Measurements from ENCODE around the gene SOX1. TPM values are rescaled to one million over a fixed set of nuclear protein-coding genes. Genes with fewer than 3 reads are reported as not detected.

Gene SOX1
- total and polyA plus RNA-seq, 10 of the 15 experiments (the other 5 are each of a cell fraction or from before 2014, with no cell fraction given), result not detected

DNA sequence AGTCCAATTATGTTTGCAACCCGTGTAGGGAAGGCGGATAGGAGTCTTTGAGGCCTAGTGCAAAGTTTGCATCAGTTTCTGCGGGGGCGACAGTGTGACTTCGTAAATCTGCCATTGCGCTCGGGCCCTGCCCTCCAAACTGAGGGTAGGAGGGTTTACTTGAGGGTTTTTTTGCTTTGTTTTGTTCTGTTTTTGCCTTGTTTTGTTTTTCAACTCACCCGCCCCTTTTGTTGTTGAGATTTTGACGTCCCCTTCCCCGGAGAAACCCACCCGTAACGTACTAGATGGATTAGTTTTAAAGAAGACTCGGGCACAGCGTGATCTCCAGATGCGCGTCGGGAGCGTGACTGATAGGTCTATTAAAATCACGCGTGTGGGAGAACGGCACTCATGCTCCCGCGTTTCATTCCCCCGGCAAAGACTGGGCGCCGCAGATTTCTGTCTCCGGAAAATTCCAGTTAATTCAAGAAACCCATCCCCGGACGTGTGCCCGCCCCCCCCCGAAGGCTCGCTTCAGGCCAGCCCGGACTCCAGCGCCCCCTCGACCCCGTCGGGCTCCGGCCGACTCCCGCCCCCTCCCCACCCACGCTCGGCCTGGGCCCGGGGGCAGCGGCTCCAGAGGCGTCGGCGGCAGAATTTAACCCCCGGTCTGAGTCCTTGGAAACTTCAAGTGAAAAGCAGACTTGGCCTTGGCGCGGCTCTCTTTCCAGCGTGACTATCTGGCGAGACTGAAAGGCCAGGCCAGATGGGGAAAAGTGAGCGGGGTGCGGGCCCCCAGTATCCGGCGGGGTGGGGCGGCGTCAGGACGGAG is 5.0 kb downstream of the SOX1 start:
- no TSS peak for BruUV-seq (replicated peaks)
- ChIA-PET SMC1A (ENCODE audit: uncharacterized antibody, unreplicated experiment) (no interaction called here), RAD21 (ENCODE audit: unreplicated experiment) (no interaction called here), POLR2A (no interaction called here), CTCF (no interaction called here)
- no peak for TF ChIP-seq MEF2B (IDR thresholded peaks at IDR 0.05; ENCODE audit: partially characterized antibody, poor library complexity, severe bottlenecking)
- TF ChIP-seq, protein P1, sequence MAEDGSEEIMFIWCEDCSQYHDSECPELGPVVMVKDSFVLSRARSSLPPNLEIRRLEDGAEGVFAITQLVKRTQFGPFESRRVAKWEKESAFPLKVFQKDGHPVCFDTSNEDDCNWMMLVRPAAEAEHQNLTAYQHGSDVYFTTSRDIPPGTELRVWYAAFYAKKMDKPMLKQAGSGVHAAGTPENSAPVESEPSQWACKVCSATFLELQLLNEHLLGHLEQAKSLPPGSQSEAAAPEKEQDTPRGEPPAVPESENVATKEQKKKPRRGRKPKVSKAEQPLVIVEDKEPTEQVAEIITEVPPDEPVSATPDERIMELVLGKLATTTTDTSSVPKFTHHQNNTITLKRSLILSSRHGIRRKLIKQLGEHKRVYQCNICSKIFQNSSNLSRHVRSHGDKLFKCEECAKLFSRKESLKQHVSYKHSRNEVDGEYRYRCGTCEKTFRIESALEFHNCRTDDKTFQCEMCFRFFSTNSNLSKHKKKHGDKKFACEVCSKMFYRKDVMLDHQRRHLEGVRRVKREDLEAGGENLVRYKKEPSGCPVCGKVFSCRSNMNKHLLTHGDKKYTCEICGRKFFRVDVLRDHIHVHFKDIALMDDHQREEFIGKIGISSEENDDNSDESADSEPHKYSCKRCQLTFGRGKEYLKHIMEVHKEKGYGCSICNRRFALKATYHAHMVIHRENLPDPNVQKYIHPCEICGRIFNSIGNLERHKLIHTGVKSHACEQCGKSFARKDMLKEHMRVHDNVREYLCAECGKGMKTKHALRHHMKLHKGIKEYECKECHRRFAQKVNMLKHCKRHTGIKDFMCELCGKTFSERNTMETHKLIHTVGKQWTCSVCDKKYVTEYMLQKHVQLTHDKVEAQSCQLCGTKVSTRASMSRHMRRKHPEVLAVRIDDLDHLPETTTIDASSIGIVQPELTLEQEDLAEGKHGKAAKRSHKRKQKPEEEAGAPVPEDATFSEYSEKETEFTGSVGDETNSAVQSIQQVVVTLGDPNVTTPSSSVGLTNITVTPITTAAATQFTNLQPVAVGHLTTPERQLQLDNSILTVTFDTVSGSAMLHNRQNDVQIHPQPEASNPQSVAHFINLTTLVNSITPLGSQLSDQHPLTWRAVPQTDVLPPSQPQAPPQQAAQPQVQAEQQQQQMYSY (CRISPR knock-in tag; IDR thresholded peaks at IDR 0.05), result no peak
- no peak for TF ChIP-seq RB1 (IDR thresholded peaks at IDR 0.05; ENCODE audit: borderline replicate concordance)
- no peak for TF ChIP-seq ZZZ3 (IDR thresholded peaks at IDR 0.05; ENCODE audit: control insufficient read depth, insufficient read length, low read depth)
- no peak for TF ChIP-seq RELA (IDR thresholded peaks at IDR 0.05; ENCODE audit: borderline replicate concordance, partially characterized antibody)
- no peak for TF ChIP-seq SP1 (IDR thresholded peaks at IDR 0.05; ENCODE audit: low read depth, low read length)
- no peak for TF ChIP-seq JUNB (IDR thresholded peaks at IDR 0.05)
- TF ChIP-seq, protein P2, sequence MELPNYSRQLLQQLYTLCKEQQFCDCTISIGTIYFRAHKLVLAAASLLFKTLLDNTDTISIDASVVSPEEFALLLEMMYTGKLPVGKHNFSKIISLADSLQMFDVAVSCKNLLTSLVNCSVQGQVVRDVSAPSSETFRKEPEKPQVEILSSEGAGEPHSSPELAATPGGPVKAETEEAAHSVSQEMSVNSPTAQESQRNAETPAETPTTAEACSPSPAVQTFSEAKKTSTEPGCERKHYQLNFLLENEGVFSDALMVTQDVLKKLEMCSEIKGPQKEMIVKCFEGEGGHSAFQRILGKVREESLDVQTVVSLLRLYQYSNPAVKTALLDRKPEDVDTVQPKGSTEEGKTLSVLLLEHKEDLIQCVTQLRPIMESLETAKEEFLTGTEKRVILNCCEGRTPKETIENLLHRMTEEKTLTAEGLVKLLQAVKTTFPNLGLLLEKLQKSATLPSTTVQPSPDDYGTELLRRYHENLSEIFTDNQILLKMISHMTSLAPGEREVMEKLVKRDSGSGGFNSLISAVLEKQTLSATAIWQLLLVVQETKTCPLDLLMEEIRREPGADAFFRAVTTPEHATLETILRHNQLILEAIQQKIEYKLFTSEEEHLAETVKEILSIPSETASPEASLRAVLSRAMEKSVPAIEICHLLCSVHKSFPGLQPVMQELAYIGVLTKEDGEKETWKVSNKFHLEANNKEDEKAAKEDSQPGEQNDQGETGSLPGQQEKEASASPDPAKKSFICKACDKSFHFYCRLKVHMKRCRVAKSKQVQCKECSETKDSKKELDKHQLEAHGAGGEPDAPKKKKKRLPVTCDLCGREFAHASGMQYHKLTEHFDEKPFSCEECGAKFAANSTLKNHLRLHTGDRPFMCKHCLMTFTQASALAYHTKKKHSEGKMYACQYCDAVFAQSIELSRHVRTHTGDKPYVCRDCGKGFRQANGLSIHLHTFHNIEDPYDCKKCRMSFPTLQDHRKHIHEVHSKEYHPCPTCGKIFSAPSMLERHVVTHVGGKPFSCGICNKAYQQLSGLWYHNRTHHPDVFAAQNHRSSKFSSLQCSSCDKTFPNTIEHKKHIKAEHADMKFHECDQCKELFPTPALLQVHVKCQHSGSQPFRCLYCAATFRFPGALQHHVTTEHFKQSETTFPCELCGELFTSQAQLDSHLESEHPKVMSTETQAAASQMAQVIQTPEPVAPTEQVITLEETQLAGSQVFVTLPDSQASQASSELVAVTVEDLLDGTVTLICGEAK (IDR thresholded peaks at IDR 0.05; ENCODE audit: borderline replicate concordance), result no peak
- TF ChIP-seq MTA2 (IDR thresholded peaks at IDR 0.05; ENCODE audit: low read depth), result no peak
- no peak for TF ChIP-seq ATF7 (IDR thresholded peaks at IDR 0.05; ENCODE audit: low read depth)
- no peak for TF ChIP-seq ZNF217 (IDR thresholded peaks at IDR 0.05)
- TF ChIP-seq, protein P3, sequence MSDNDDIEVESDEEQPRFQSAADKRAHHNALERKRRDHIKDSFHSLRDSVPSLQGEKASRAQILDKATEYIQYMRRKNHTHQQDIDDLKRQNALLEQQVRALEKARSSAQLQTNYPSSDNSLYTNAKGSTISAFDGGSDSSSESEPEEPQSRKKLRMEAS (IDR thresholded peaks at IDR 0.05; ENCODE audit: low read depth, low read length), result no peak
- no peak for TF ChIP-seq MTA3 (IDR thresholded peaks at IDR 0.05; ENCODE audit: borderline replicate concordance, low read length)
- TF ChIP-seq POLR2AphosphoS5 (IDR thresholded peaks at IDR 0.05; ENCODE audit: low read length), result no peak
- 53% methylated on average over 40 of the region's 59 CpGs for WGBS (ENCODE audit: insufficient coverage, insufficient replicate concordance, low lambda C conversion rate, missing lambda C conversion rate)
- no peak for DNase-seq (ENCODE audit: low read depth, low spot score)
- H3K27me3 ChIP-seq (replicated peaks in 1 of 2; ENCODE audit: control insufficient read depth in 2 of 2, insufficient read depth in 2 of 2, low read length in 1 of 2), result peaks cover 0 to 3% of the 10 kb centered on the region in 2 experiments; a peak in 1 of 4 replicates
- no peak overlapping the region for H3K27ac ChIP-seq (ENCODE audit: control insufficient read depth, insufficient read depth)
- intact Hi-C loops (cut with micrococcal nuclease; ENCODE audit: unreplicated experiment) (no loop called here), in situ Hi-C loops (cut with MboI) (no loop called here)
- H3K79me2 ChIP-seq (ENCODE audit: control insufficient read depth, insufficient read depth, low read length), result no peaks in the 10 kb centered on the region
- H2AFZ ChIP-seq (ENCODE audit: control insufficient read depth, low read depth, low read length), result no peak overlapping the region
- H3K9ac ChIP-seq (ENCODE audit: control insufficient read depth, insufficient read depth, low read length), result no peak overlapping the region
- H3K4me2 ChIP-seq (ENCODE audit: control insufficient read depth, insufficient read depth), result no peak overlapping the region
- FAIRE-seq, result no peak
- no peak overlapping the region for H3K4me3 ChIP-seq
- no peaks in the 10 kb centered on the region for H3K36me3 ChIP-seq (ENCODE audit: control insufficient read depth in 2 of 2, insufficient read depth in 2 of 2, low read length in 1 of 2)
- H3K4me1 ChIP-seq (ENCODE audit: control insufficient read depth, insufficient read depth, low read length), result no peaks in the 10 kb centered on the region
- no peak for ATAC-seq
- H3K9me3 ChIP-seq (replicated peaks; ENCODE audit: control insufficient read depth, insufficient read depth, low read length), result no peaks in the 10 kb centered on the region; the same call in 2 of the 3 replicates
- H4K20me1 ChIP-seq (ENCODE audit: control insufficient read depth, insufficient read depth), result no peaks in the 10 kb centered on the region
